HCT116 (cell line): ENCODE data around the gene PYGB. TPM values are rescaled to one million over a fixed set of nuclear protein-coding genes. Genes with fewer than 3 reads are reported as not detected.

Experiments
- ATAC-seq: fragments of 200-7000 bp; cut with Tn5 transposase; 2 replicates; pipeline ENCODE4 v1.9.1; 2020; ENCODE audit warnings: mild to moderate bottlenecking, moderate library complexity
- BruUV-seq: library from RNA; stranded (reverse); fragments of 400-500 nt; replicated peaks from 2 replicates; lab custom pipeline; 2021; lab: Mats Ljungman, UMichigan
- CTCF ChIA-PET: fragments of 300-600 bp; sonication (Branson Sonifier 250); formaldehyde crosslinking; loops from one replicate; lab custom pipeline; 2021; ENCODE audit warnings: antibody characterized with exemption; lab: Charles Lee
- POLR2A ChIA-PET: fragments of 300-600, 350-600 bp; sonication (Branson Sonifier 250); formaldehyde crosslinking; loops from one replicate; lab custom pipeline; 2021; ENCODE audit warnings: antibody characterized with exemption; lab: Charles Lee
- RAD21 ChIA-PET, 2 experiments: fragments of 300-600 bp; sonication (Branson Sonifier 250); formaldehyde crosslinking; loops; one replicate each; lab custom pipeline; 2023; ENCODE audit warnings: low total read pairs in 2 of 2; ENCODE audit not compliant: uncharacterized antibody in 2 of 2, unreplicated experiment in 2 of 2, low non-redundant PET in 1 of 2; lab: Charles Lee
- DNase-seq: peaks from one replicate; pipeline ENCODE4 v3.0.0-alpha.2; 2010; ENCODE audit warnings: low read depth, low spot score
- H2AFZ ChIP-seq: fragments of 200-600 bp; shearing (Covaris generic), sonication (generic); 2 replicates; pipeline ENCODE4 v1.6.1; 2017; ENCODE audit warnings: low read depth, mixed run types, mixed read lengths, antibody characterized with exemption, low read length; ENCODE audit not compliant: poor library complexity, severe bottlenecking
- H3K27ac ChIP-seq: 2 replicates; pipeline ENCODE4 v1.5.1; 2012; ENCODE audit warnings: low read depth, low read length
- H3K27me3 ChIP-seq: fragments of 200-600 bp; sonication (generic); 2 replicates; pipeline ENCODE4 v1.6.1; 2016; ENCODE audit warnings: mixed run types, low read length, mixed read lengths; ENCODE audit not compliant: insufficient read depth
- H3K36me3 ChIP-seq, 2 experiments: fragments of 200-500 bp in 1 of 2; fragments of 200-600 bp in 1 of 2; sonication (Bioruptor generic) in 1 of 2; sonication (generic) in 1 of 2; 2 replicates each; pipeline versions ENCODE4 v1.5.1 to v1.6.1; 2014 to 2016; ENCODE audit warnings: low read length in 2 of 2, inconsistent platforms in 1 of 2, mixed read lengths in 1 of 2, mixed run types in 1 of 2; ENCODE audit not compliant: insufficient read depth in 2 of 2, control insufficient read depth in 1 of 2
- H3K4me1 ChIP-seq, 2 experiments: fragments of 200-600 bp in 1 of 2; sonication (generic) in 1 of 2; 2 replicates each; pipeline versions ENCODE4 v1.5.1 to v1.6.1; 2012 to 2017; ENCODE audit warnings: low read length in 2 of 2, inconsistent platforms in 1 of 2, mild to moderate bottlenecking in 1 of 2, mixed read lengths in 1 of 2, mixed run types in 1 of 2, moderate library complexity in 1 of 2; ENCODE audit not compliant: insufficient read depth in 2 of 2, control insufficient read depth in 1 of 2
- H3K4me2 ChIP-seq: fragments of 200-600 bp; sonication (generic); 2 replicates; pipeline ENCODE4 v1.6.1; 2017; ENCODE audit warnings: mixed run types, low read length, mixed read lengths
- H3K4me3 ChIP-seq, 2 experiments: fragments of 200-600 bp in 1 of 2; sonication (generic) in 1 of 2; replicated peaks in 1 of 2; 2 replicates each; pipeline ENCODE4 v1.5.1; 2011 to 2016; ENCODE audit warnings: low read length in 2 of 2, control low read depth in 1 of 2, low read depth in 1 of 2, mild to moderate bottlenecking in 1 of 2, mixed read lengths in 1 of 2, mixed run types in 1 of 2
- H3K79me2 ChIP-seq: fragments of 200-600 bp; sonication (generic); 2 replicates; pipeline ENCODE4 v1.6.1; 2017; ENCODE audit warnings: mild to moderate bottlenecking, mixed run types, low read length, moderate library complexity, mixed read lengths; ENCODE audit not compliant: insufficient read depth
- H3K9ac ChIP-seq: fragments of 200-600 bp; sonication (generic); 2 replicates; pipeline ENCODE4 v1.6.1; 2016; ENCODE audit warnings: low read length, mixed read lengths
- H3K9me2 ChIP-seq: fragments of 200-600 bp; sonication (generic), shearing (Covaris generic); 2 replicates; pipeline ENCODE4 v1.6.1; 2017; ENCODE audit warnings: mixed run types, mild to moderate bottlenecking, moderate library complexity; ENCODE audit not compliant: insufficient read depth
- H3K9me3 ChIP-seq, 2 experiments: fragments of 200-500 bp in 1 of 2; fragments of 200-600 bp in 1 of 2; sonication (Bioruptor generic) in 1 of 2; sonication (generic) in 1 of 2; 2 replicates each; pipeline ENCODE4 v1.6.1; 2014 to 2017; ENCODE audit warnings: low read length in 2 of 2, mixed read lengths in 2 of 2, inconsistent platforms in 1 of 2, low read depth in 1 of 2, mild to moderate bottlenecking in 1 of 2, mixed run types in 1 of 2, moderate library complexity in 1 of 2; ENCODE audit not compliant: control insufficient read depth in 1 of 2, insufficient read depth in 1 of 2
- H4K20me1 ChIP-seq: fragments of 200-600 bp; sonication (generic), shearing (Covaris generic); 2 replicates; pipeline ENCODE4 v1.6.1; 2017; ENCODE audit warnings: mixed run types, mild to moderate bottlenecking, moderate library complexity; ENCODE audit not compliant: insufficient read depth
- POLR2AphosphoS5 ChIP-seq: IDR thresholded peaks from 2 replicates; pipeline ENCODE4 v1.6.1; 2011; ENCODE audit warnings: mild to moderate bottlenecking, low read depth, low read length, moderate library complexity
- REST ChIP-seq: IDR thresholded peaks from 2 replicates; pipeline ENCODE4 v1.6.1; 2012; ENCODE audit warnings: low read depth
- YY1 ChIP-seq: IDR thresholded peaks from 2 replicates; pipeline ENCODE4 v1.6.1; 2011; ENCODE audit warnings: low read length, low read depth, moderate library complexity, mild to moderate bottlenecking; ENCODE audit not compliant: insufficient replicate concordance; ENCODE audit errors: extremely low read depth
- intact Hi-C: fragments of 100-400 bp; cut with micrococcal nuclease; formaldehyde crosslinking; loops from 2 replicates; pipeline ENCODE4 v1.10.0; 2022
- total RNA-seq: library from RNA; stranded (reverse); gene quantifications from one replicate; pipeline ENCODE4 v1.2.1, GENCODE V29; 2021; ENCODE audit not compliant: unreplicated experiment

PYGB gene
- total RNA-seq, 1 experiment from 2014 or later, result 87.8 TPM

GRCh38 chr20:25293507-25293906 is 45.6 kb downstream of the PYGB start:
- intact Hi-C loops, result no loop called here
- BruUV-seq, result no TSS peak
- CTCF ChIA-PET, result interaction anchor here (0.8 to 5.0 kb wide), 4 partner anchors 14 to 300 kb away, joined by 3 to 44 read pairs (median 3); no protein-coding TSS in a partner anchor
- no peaks in the 10 kb centered on the region for H3K79me2 ChIP-seq
- peaks cover 10 to 17% of the 10 kb centered on the region in 2 experiments; a peak in 3 of 4 replicates for H3K4me1 ChIP-seq
- TF ChIP-seq REST, result no peak
- no peak for TF ChIP-seq YY1
- no peak overlapping the region for H3K4me3 ChIP-seq
- ATAC-seq (no peak), DNase-seq (no peak)
- peaks cover 6 to 8% of the 10 kb centered on the region in 2 experiments; a peak in 2 of 4 replicates for H3K36me3 ChIP-seq
- no peak overlapping the region for H2AFZ ChIP-seq
- RAD21 ChIA-PET, result interaction anchor here in 1 of 2 experiments (0.6 kb wide), 1 partner anchor 104 kb away, joined by 3 read pairs; no protein-coding TSS in a partner anchor
- H3K9me3 ChIP-seq, result no peaks in the 10 kb centered on the region
- H3K27me3 ChIP-seq, result no peaks in the 10 kb centered on the region
- H3K9ac ChIP-seq, result no peak overlapping the region
- no peaks in the 10 kb centered on the region for H3K9me2 ChIP-seq
- H3K27ac ChIP-seq, result 0 out of 2 replicates have a peak overlapping the region, but pooled peaks have one; percentile 0
- H3K4me2 ChIP-seq, result no peak overlapping the region
- no peaks in the 10 kb centered on the region for H4K20me1 ChIP-seq
- POLR2A ChIA-PET, result no interaction called here

- H3K9me2 ChIP-seq, result no peaks in the 10 kb centered on the region
- no peak overlapping the region for H2AFZ ChIP-seq
- H3K9ac ChIP-seq, result no peak overlapping the region
- H3K4me3 ChIP-seq, result no peak overlapping the region
- H3K4me1 ChIP-seq, result peaks cover 10 to 17% of the 10 kb centered on the region in 2 experiments; a peak in 3 of 4 replicates
- peak overlapping the region; percentile 0; the same call in 1 of the 2 replicates for H3K27ac ChIP-seq
- H3K4me2 ChIP-seq, result no peak overlapping the region
- no TSS peak for BruUV-seq
- TF ChIP-seq POLR2AphosphoS5, result no peak
- peaks cover 6 to 8% of the 10 kb centered on the region in 2 experiments; a peak in 2 of 4 replicates for H3K36me3 ChIP-seq
- intact Hi-C loops, result loop anchor here (1.0 kb wide), 1 partner anchor 105 kb away; no protein-coding TSS in a partner anchor
- no peaks in the 10 kb centered on the region for H3K79me2 ChIP-seq
- ATAC-seq (no peak), DNase-seq (no peak)
- RAD21 ChIA-PET, result interaction anchor here in 1 of 2 experiments (0.6 kb wide), 1 partner anchor 104 kb away, joined by 3 read pairs; no protein-coding TSS in a partner anchor
- no peaks in the 10 kb centered on the region for H4K20me1 ChIP-seq
- H3K9me3 ChIP-seq, result no peaks in the 10 kb centered on the region
- CTCF ChIA-PET, result interaction anchor here (0.8 to 5.0 kb wide), 3 partner anchors 14 to 300 kb away, joined by 3 to 44 read pairs (median 3); no protein-coding TSS in a partner anchor
- H3K27me3 ChIP-seq, result no peaks in the 10 kb centered on the region
- POLR2A ChIA-PET, result no interaction called here
Measured at GRCh38 chr20:25293910-25294458, 46.1 kb downstream of the PYGB start.
